Measurements from ENCODE around the gene CIITA. TPM values are rescaled to one million over a fixed set of nuclear protein-coding genes. Genes with fewer than 3 reads are reported as not detected.
"Not testable (repeated sequence)": the region's sequence is repeated elsewhere in the genome, so short reads cannot be mapped to it uniquely, and the experiment has no call there.

The CIITA gene
- total and polyA plus RNA-seq, 9 donors = 0.98 to 3.7 (median 1.5) TPM

DNA sequence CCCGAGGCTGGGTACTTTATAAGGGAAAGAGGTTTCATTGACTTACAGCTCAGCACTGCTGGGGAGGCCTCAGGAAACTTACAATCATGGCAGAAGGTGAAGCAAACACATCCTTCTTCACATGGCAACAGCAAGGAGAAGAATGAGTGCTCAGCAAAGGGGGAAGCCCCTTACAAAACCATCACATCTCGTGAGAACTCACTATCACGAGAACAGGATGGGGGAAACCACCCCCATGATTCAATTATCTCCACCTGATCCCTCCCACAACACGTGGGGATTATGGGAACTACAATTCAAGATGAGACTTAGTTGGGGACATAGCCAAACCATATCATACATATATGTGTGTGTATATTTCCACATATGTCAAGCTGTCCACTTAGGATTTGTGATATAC is 89.6 kb downstream of the CIITA start:
- 100% methylated on average over 1 of the region's 4 CpGs for WGBS (ENCODE audit: insufficient coverage)

DNA sequence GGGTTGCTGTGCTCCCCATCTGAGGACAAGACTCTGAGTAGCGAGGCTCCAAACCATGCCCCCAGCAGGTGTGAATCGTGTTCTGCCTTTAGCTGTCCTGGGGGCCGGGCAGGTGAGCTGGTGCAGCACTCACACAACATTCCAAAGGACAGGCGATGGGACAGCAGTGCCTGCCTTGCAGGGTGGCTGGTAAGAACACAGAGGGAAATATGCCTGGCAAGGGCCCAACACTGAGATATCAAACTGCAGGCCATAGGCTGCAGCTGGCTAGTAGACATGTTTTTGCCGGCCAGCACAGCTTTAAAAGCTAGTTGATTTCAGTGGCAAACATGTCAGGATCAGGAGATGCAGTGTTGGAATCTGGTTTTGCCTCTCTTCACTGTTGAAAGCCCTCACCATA is 91.0 kb downstream of the CIITA start:
- Histone ChIP-seq H3K9me3 (replicated peaks; ENCODE audit: control insufficient read depth, low read depth, low read length) (no peaks in the 10 kb centered on the region), H3K4me3 (ENCODE audit: low read length) (no peak overlapping the region), H3K27ac (ENCODE audit: low read length) (no peak overlapping the region), H3K4me1 (ENCODE audit: control insufficient read depth, insufficient read depth, low read length) (peaks cover 12% of the 10 kb centered on the region), H3K27me3 (ENCODE audit: control insufficient read depth, insufficient read depth, low read length) (no peaks in the 10 kb centered on the region), H3K36me3 (ENCODE audit: control insufficient read depth, insufficient read depth, low read length) (peaks cover 27% of the 10 kb centered on the region)
- no peak for DNase-seq
- 80% methylated on average over 5 of the region's 5 CpGs for WGBS (ENCODE audit: insufficient coverage)

More for the DNA sequence above, 89.6 kb downstream of the CIITA start:
- H3K27me3 ChIP-seq (ENCODE audit: control insufficient read depth, insufficient read depth, low read length); H3K27ac ChIP-seq (ENCODE audit: low read length); H3K4me3 ChIP-seq (ENCODE audit: low read length); DNase-seq; H3K9me3 ChIP-seq (replicated peaks; ENCODE audit: control insufficient read depth, low read depth, low read length); H3K4me1 ChIP-seq (ENCODE audit: control insufficient read depth, insufficient read depth, low read length): not testable (repeated sequence)
- H3K36me3 ChIP-seq (ENCODE audit: control insufficient read depth, insufficient read depth, low read length) = peaks cover 32% of the 10 kb centered on the region

DNA sequence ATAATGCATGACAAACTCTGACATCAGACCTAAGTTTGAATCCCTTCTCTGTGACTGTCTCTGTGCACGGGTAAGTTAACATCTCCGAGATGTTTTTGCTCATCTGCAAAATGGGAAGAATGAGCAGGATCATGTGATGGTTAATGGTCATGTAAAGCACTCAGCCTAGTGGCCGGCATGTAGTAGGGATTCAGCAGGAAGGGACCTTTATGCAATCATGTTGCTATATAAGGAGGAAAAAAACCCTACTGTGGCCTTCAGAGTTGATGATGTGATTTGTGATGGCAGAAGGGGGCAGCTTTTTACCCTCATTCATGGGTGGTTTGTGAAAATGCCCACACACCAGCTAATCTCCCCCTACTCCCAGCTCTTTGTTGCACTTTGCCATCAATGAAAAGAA is 91.5 kb downstream of the CIITA start:
- Histone ChIP-seq H3K27me3 (ENCODE audit: control insufficient read depth, insufficient read depth, low read length) (no peaks in the 10 kb centered on the region), H3K36me3 (ENCODE audit: control insufficient read depth, insufficient read depth, low read length) (peaks cover 26% of the 10 kb centered on the region), H3K4me1 (ENCODE audit: control insufficient read depth, insufficient read depth, low read length) (peaks cover 12% of the 10 kb centered on the region), H3K27ac (ENCODE audit: low read length) (no peak overlapping the region), H3K9me3 (replicated peaks; ENCODE audit: control insufficient read depth, low read depth, low read length) (no peaks in the 10 kb centered on the region), H3K4me3 (ENCODE audit: low read length) (no peak overlapping the region)
- no peak for DNase-seq
- 83% methylated on average over 3 of the region's 3 CpGs for WGBS (ENCODE audit: insufficient coverage)

DNA sequence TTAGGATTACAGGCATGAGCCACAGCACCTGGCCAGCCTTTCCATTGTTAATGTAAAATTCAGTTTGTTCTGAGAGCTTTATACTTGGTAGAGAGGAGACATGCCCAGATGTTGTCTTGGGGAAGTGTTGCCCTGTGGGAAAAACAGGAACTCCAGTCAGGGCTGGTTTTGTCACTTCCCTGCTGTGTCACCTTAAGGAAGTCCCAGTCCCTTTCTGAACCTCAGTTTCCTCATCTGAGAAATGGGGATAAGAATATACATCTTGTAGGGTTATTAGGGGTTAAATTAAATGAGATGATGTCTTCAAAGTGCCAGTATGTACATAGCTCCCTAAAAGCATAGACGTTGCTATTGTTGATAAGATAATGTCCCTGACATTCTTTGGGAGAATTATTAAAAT is 92.6 kb downstream of the CIITA start:
- H3K36me3 ChIP-seq (ENCODE audit: control insufficient read depth, insufficient read depth, low read length) = peaks cover 24% of the 10 kb centered on the region
- H3K9me3 ChIP-seq (replicated peaks; ENCODE audit: control insufficient read depth, low read depth, low read length) = no peaks in the 10 kb centered on the region
- H3K27ac ChIP-seq (ENCODE audit: low read length) = no peak overlapping the region
- H3K4me1 ChIP-seq (ENCODE audit: control insufficient read depth, insufficient read depth, low read length) = peaks cover 8% of the 10 kb centered on the region
- no CpG with 5 or more reads among the region's 1 CpG for WGBS (ENCODE audit: insufficient coverage)
- DNase-seq = no peak
- no peaks in the 10 kb centered on the region for H3K27me3 ChIP-seq (ENCODE audit: control insufficient read depth, insufficient read depth, low read length)
- H3K4me3 ChIP-seq (ENCODE audit: low read length) = no peak overlapping the region

DNA sequence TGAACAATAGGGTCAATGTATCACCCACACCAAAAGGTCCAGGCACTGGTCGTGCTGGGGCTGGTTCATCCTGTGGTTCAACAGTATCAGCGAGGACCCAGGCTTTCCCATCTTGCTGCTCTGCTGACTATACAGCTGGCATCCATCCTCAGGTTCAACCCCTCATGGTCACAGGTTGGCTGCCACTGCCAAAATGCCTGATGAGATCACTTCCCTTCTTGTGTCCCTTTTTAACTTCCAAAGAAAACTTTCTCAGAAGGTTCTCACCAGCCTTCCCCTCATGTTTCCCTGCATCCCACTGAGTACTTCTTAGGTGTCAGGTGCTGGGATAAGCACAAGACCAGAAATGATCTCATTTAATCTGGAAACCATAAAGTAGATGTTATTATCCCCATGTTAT is 93.1 kb downstream of the CIITA start:
- DNase-seq = no peak
- Histone ChIP-seq H3K27ac (ENCODE audit: low read length) (no peak overlapping the region), H3K36me3 (ENCODE audit: control insufficient read depth, insufficient read depth, low read length) (peaks cover 24% of the 10 kb centered on the region)

DNA sequence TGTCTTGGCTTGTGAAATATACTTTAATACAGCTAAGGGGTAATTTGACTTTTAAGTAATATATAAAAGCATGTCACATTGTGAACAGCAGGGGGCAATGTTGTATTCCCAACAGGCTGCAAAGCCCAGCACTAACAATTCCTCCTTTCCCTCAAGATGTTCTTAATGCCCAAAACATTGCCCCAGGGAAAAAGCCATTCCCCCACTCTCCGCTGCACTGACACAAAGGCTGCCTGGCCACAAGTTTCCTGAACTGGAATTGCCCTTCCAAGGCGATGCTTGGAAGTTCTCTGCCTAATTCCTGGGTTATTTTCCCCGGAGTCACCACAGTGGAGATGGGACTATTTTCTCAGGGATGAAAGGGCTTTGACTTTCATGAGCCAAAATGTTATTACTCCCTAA is 94.6 kb downstream of the CIITA start:
- peak; percentile 89 for DNase-seq
- H3K4me3 ChIP-seq (ENCODE audit: low read length) = no peak overlapping the region
- H3K9me3 ChIP-seq (replicated peaks; ENCODE audit: control insufficient read depth, low read depth, low read length) = no peaks in the 10 kb centered on the region
- peaks cover 10% of the 10 kb centered on the region for H3K4me1 ChIP-seq (ENCODE audit: control insufficient read depth, insufficient read depth, low read length)
- no CpG with 5 or more reads among the region's 3 CpGs for WGBS (ENCODE audit: insufficient coverage)
- H3K27me3 ChIP-seq (ENCODE audit: control insufficient read depth, insufficient read depth, low read length) = no peaks in the 10 kb centered on the region
- no peak overlapping the region for H3K27ac ChIP-seq (ENCODE audit: low read length)
- H3K36me3 ChIP-seq (ENCODE audit: control insufficient read depth, insufficient read depth, low read length) = peaks cover 25% of the 10 kb centered on the region

More for the DNA sequence above, 93.1 kb downstream of the CIITA start:
- no peaks in the 10 kb centered on the region for H3K27me3 ChIP-seq (ENCODE audit: control insufficient read depth, insufficient read depth, low read length)
- H3K4me3 ChIP-seq (ENCODE audit: low read length) = no peak overlapping the region
- peaks cover 8% of the 10 kb centered on the region for H3K4me1 ChIP-seq (ENCODE audit: control insufficient read depth, insufficient read depth, low read length)
- no peaks in the 10 kb centered on the region for H3K9me3 ChIP-seq (replicated peaks; ENCODE audit: control insufficient read depth, low read depth, low read length)
- 53% methylated on average over 2 of the region's 2 CpGs for WGBS (ENCODE audit: insufficient coverage)

DNA sequence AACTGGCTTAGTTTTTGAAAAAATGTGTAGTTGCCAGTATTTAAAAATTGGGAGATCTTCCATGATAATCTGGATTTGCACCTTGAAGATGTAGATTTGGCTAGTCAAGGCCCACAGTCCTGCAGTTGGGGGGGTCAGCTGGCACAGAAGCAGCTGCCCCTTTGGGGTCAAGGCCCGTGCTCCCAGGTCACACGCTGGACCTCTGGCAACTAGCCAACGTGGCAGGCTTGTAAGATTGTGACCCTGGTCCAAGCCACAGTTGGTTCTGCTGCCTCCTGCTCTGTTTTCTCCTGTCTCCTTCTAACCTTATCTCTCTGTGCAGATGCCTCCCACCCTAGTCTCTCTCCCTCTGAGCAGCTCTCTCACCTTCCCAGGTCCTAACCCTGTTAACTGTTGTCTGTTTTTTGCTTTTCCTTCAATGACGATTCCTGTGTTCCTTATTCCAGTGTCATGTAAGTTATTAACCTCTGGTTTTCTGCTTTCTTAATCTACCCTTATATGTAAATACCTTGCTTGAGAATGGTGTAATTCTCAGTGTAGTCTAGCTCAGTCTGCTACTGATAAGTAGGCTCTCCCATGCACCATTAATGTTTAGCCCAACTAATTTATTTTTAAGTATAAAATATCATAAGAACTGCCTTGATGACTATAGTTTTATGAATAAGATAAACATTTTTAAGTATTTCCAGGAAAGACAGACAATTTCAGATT is 95.3 kb downstream of the CIITA start:
- 42% methylated on average over 3 of the region's 4 CpGs for WGBS (ENCODE audit: insufficient coverage)
- H3K4me3 ChIP-seq (ENCODE audit: low read length) = no peak overlapping the region
- peaks cover 17% of the 10 kb centered on the region for H3K4me1 ChIP-seq (ENCODE audit: control insufficient read depth, insufficient read depth, low read length)
- H3K27me3 ChIP-seq (ENCODE audit: control insufficient read depth, insufficient read depth, low read length) = no peaks in the 10 kb centered on the region
- peaks cover 27% of the 10 kb centered on the region for H3K36me3 ChIP-seq (ENCODE audit: control insufficient read depth, insufficient read depth, low read length)
- DNase-seq = no peak
- H3K9me3 ChIP-seq (replicated peaks; ENCODE audit: control insufficient read depth, low read depth, low read length) = no peaks in the 10 kb centered on the region
- H3K27ac ChIP-seq (ENCODE audit: low read length) = no peak overlapping the region

DNA sequence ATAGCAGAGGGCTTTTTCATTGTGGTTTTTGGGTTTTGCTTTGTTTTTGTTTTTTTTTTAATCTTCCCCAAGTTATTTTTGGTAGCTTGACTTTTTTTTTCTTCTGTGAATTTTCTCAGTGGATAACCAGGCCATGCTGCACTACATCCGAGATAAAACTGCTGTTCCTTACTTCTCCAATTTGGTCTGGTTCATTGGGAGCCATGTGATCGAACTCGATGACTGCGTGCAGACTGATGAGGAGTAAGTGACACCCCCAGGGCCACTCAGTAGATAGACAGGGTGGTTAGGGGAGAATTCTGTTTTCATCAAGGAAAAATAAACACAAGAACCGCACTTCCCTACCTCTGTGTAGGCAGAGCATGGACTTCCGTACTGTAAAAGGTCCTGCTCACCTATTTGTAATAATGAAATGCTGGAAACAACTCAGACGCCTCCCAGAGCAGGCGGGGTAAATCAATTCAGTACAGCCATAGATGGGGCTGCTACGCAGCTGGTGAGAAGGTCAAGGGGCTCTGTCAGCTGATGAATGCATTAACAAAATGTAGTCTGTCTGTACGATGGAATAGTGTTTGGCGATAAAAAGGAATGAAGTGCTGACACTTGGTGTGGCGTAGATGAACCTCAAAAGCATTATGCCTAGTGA is 95.9 kb downstream of the CIITA start:
- Histone ChIP-seq H3K4me1 (ENCODE audit: control insufficient read depth, insufficient read depth, low read length) (peaks cover 20% of the 10 kb centered on the region), H3K4me3 (ENCODE audit: low read length) (no peak overlapping the region), H3K9me3 (replicated peaks; ENCODE audit: control insufficient read depth, low read depth, low read length) (no peaks in the 10 kb centered on the region), H3K36me3 (ENCODE audit: control insufficient read depth, insufficient read depth, low read length) (peaks cover 34% of the 10 kb centered on the region), H3K27me3 (ENCODE audit: control insufficient read depth, insufficient read depth, low read length) (no peaks in the 10 kb centered on the region), H3K27ac (ENCODE audit: low read length) (no peak overlapping the region)
- 89% methylated on average over 6 of the region's 12 CpGs for whole genome bisulfite sequencing (ENCODE audit: insufficient coverage)
- no peak for DNase-seq

DNA sequence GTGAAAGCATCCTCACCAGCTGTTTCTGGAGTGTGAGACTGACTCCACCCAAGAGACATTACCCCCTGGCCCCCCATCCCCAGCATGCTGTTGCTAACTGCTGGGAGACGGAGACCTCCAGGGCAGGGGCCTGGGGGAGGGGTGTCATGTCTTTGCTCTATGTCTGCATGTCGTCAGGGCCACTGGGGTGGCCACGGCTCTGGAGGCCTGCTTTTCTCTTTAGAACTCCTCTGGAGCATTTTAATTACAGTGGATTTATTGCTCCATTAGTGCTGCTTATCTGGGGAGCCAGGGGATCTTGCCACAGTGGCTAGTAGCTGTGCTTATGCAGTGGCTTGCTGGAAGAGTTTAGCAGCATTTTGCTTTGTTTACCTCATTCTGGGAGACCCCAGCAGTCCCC is 99.6 kb downstream of the CIITA start:
- WGBS (ENCODE audit: insufficient coverage) = no CpG with 5 or more reads among the region's 3 CpGs
- H3K36me3 ChIP-seq (ENCODE audit: control insufficient read depth, insufficient read depth, low read length) = peaks cover 34% of the 10 kb centered on the region

DNA sequence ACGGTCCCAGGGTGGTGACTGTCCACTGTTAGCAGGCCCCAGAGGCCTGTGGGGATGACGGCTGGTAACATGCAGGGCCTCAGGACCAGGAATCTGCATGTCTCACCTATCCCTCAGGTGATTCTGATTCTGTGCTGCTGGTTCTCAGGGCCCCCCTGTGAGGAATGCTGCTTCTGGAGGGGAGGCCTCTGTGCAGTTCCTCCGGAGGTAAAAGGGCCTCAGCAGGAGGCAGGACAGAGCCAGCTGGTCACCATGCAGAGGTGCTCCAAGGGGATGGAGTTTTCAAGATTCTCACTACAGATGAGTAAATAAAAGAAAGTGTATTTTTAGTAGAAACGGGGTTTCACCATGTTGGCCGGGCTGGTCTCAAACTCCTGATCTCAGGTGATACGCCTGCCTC is 101.1 kb downstream of the CIITA start:
- Histone ChIP-seq H3K9me3 (replicated peaks; ENCODE audit: control insufficient read depth, low read depth, low read length) (no peaks in the 10 kb centered on the region), H3K4me1 (ENCODE audit: control insufficient read depth, insufficient read depth, low read length) (peaks cover 53% of the 10 kb centered on the region), H3K27ac (ENCODE audit: low read length) (no peak overlapping the region), H3K27me3 (ENCODE audit: control insufficient read depth, insufficient read depth, low read length) (no peaks in the 10 kb centered on the region), H3K4me3 (ENCODE audit: low read length) (no peak overlapping the region), H3K36me3 (ENCODE audit: control insufficient read depth, insufficient read depth, low read length) (peaks cover 33% of the 10 kb centered on the region)
- WGBS (ENCODE audit: insufficient coverage) = 95% methylated on average over 4 of the region's 6 CpGs
- DNase-seq = no peak

More for the DNA sequence above, 99.6 kb downstream of the CIITA start:
- no peak for DNase-seq
- peaks cover 47% of the 10 kb centered on the region for H3K4me1 ChIP-seq (ENCODE audit: control insufficient read depth, insufficient read depth, low read length)
- H3K4me3 ChIP-seq (ENCODE audit: low read length) = no peak overlapping the region
- no peaks in the 10 kb centered on the region for H3K9me3 ChIP-seq (replicated peaks; ENCODE audit: control insufficient read depth, low read depth, low read length)
- H3K27ac ChIP-seq (ENCODE audit: low read length) = no peak overlapping the region
- H3K27me3 ChIP-seq (ENCODE audit: control insufficient read depth, insufficient read depth, low read length) = no peaks in the 10 kb centered on the region

Data from muscle of leg (tissue), 11 donors.